IPS DF 6.9 (cell line): Measurements from ENCODE around the gene ZNHIT3.
"Not testable (repeated sequence)": the region's sequence is repeated elsewhere in the genome, so short reads cannot be mapped to it uniquely, and the experiment has no call there.

ENCODE experiments used
- DNase-seq: peaks from one replicate; pipeline ENCODE4 v3.0.0-alpha.2; 2013; ENCODE audit warnings: low read depth, low spot score
- H3K27ac ChIP-seq: one replicate; pipeline ENCODE4 v1.5.1; 2013; ENCODE audit warnings: low read length, control low read depth
- H3K27me3 ChIP-seq: 2 replicates; pipeline ENCODE4 v1.6.1; 2013; ENCODE audit warnings: mild to moderate bottlenecking, low read length; ENCODE audit not compliant: control insufficient read depth, insufficient read depth
- H3K36me3 ChIP-seq: 2 replicates; pipeline ENCODE4 v1.6.1; 2013; ENCODE audit warnings: low read length; ENCODE audit not compliant: control insufficient read depth, insufficient read depth
- H3K4me1 ChIP-seq: 2 replicates; pipeline ENCODE4 v1.6.1; 2013; ENCODE audit warnings: low read length; ENCODE audit not compliant: control insufficient read depth, insufficient read depth
- H3K4me3 ChIP-seq: 2 replicates; pipeline ENCODE4 v1.5.1; 2013; ENCODE audit warnings: mild to moderate bottlenecking, low read length
- H3K9me3 ChIP-seq: 2 replicates; pipeline ENCODE4 v1.6.1; 2013; ENCODE audit warnings: low read length, inconsistent platforms; ENCODE audit not compliant: control insufficient read depth, insufficient read depth
- WGBS: extraction: QIAGEN DNeasy Blood & Tissue Kit; methylation state at CpG from one replicate; pipeline ENCODE4 v1.1.7; 2013; ENCODE audit warnings: mixed read lengths, missing lambda C conversion rate; ENCODE audit not compliant: insufficient read length, insufficient coverage; 5-methylcytosine and 5-hydroxymethylcytosine counted together

ZNHIT3 gene

GRCh38 chr17:36484021-36484420, 2.5 kb upstream of the ZNHIT3 start:
- H3K36me3 ChIP-seq, H3K27ac ChIP-seq, H3K4me1 ChIP-seq, H3K27me3 ChIP-seq, DNase-seq, H3K9me3 ChIP-seq, H3K4me3 ChIP-seq: not testable (repeated sequence)
- WGBS: no CpG with 5 or more reads among the region's 7 CpGs

GRCh38 chr17:36485027-36485426, 1.5 kb upstream of the ZNHIT3 start:
- Histone ChIP-seq H3K4me3 (no peak overlapping the region), H3K9me3 (no peaks in the 10 kb centered on the region), H3K36me3 (no peaks in the 10 kb centered on the region), H3K4me1 (peaks cover 3% of the 10 kb centered on the region; the same call in 1 of the 2 replicates), H3K27ac (no peak overlapping the region), H3K27me3 (peaks cover 6% of the 10 kb centered on the region)
- no CpG with 5 or more reads among the region's 8 CpGs for WGBS
- no peak for DNase-seq

DNA sequence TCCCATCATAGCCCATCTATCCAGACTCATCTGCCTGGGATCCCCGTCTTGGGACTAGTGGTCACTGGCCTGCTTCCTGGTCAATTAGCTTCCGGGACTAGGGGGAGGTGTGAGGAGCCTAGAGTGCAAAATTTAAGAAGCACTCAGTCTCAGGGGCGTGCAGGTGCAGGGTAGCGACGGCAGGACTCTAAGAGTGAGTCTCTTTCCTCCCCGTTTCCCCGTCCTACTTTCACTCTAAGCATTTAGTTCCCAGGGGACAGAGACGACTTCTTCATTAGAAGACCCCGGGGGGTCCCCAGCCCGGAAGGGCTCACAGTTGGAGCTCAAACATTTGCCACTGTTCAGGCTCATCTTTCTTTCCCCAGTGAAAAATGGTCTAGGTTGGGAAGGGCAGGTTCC, 677 bp upstream of the ZNHIT3 start:
- no peak for DNase-seq

GRCh38 chr17:36493956-36494355, 7.5 kb downstream of the ZNHIT3 start:
- 100% methylated on average over 1 of the region's 1 CpG for WGBS
- DNase-seq: no peak
- H3K27me3 ChIP-seq: no peaks in the 10 kb centered on the region
- no peak overlapping the region for H3K27ac ChIP-seq
- H3K4me3 ChIP-seq: no peak overlapping the region
- no peaks in the 10 kb centered on the region for H3K9me3 ChIP-seq
- H3K36me3 ChIP-seq: peaks cover 20% of the 10 kb centered on the region
- no peaks in the 10 kb centered on the region for H3K4me1 ChIP-seq

More for the DNA sequence above, 677 bp upstream of the ZNHIT3 start:
- H3K27me3 ChIP-seq: peaks cover 6% of the 10 kb centered on the region
- peaks cover 3% of the 10 kb centered on the region; the same call in 1 of the 2 replicates for H3K4me1 ChIP-seq
- H3K36me3 ChIP-seq: no peaks in the 10 kb centered on the region
- H3K4me3 ChIP-seq: peak overlapping the region; percentile 71; the same call in 1 of the 2 replicates
- no CpG with 5 or more reads among the region's 10 CpGs for WGBS
- H3K27ac ChIP-seq: no peak overlapping the region
- H3K9me3 ChIP-seq: no peaks in the 10 kb centered on the region

GRCh38 chr17:36494674-36495073, 8.2 kb downstream of the ZNHIT3 start:
- H3K27ac ChIP-seq: no peak overlapping the region
- no peaks in the 10 kb centered on the region for H3K4me1 ChIP-seq
- no peak overlapping the region for H3K4me3 ChIP-seq
- peaks cover 20% of the 10 kb centered on the region for H3K36me3 ChIP-seq
- no peaks in the 10 kb centered on the region for H3K9me3 ChIP-seq
- DNase-seq: no peak
- WGBS: no CpG with 5 or more reads among the region's 5 CpGs
- no peaks in the 10 kb centered on the region for H3K27me3 ChIP-seq

DNA sequence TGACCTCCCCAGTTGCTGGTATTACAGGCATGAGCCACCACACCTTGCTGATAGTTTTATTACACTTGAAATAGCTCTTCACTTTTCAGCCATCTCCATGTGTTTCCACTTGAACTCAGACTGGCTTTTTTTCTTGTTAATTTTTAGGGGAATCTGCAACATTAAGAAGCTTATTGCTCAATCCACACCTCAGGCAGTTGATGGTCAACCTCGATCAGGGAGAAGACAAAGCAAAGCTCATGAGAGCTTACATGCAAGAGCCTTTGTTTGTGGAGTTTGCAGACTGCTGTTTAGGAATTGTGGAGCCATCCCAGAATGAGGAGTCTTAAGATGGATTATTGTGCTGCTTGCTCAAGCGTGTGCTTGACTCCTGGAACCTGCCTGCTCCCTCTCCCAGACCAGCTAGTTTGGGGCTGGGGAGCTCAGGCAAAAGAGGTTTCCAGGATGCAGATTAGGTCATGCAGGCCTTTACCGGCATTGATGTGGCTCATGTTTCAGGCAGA, 8.6 kb downstream of the ZNHIT3 start:
- Histone ChIP-seq H3K4me1 (no peaks in the 10 kb centered on the region), H3K27me3 (no peaks in the 10 kb centered on the region), H3K36me3 (peaks cover 20% of the 10 kb centered on the region), H3K27ac (no peak overlapping the region), H3K9me3 (no peaks in the 10 kb centered on the region), H3K4me3 (no peak overlapping the region)
- no peak for DNase-seq
- WGBS: no CpG with 5 or more reads among the region's 3 CpGs

DNA sequence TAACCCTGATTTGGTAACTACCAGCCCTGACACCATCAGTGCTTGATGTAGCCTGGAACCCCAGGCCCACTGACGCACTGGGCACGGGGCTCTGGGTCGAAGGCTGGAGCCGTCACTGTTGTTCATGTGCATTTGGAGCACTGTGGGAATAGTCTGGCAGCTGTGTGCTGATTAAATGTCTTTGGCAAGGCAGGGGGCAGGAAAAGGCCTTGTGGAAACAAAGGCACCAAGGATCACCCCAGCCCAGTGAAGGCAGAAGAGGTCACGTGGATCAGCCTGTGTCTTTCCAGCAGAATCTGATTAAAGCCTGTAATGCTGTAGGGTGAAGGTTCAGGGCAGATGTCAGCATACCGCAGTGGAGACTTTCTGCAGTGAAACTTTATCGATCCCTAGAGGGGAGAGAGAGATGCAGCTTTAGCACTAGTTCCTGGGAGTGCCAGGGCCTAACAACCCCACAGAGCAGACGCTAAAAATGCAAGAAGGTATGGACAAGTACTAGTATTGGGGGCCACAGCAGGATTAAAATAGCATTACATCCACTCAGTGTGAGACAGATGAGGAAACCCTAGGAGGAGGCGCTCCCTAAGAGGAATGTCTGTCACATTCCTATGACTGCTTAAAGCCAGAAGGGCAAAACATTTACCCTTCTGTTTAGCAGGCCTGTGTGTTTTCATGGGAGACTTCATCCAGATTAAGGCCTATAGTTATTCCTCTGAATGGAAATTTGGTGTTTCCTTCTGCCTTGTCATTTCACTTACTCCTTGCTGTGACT, 9.7 kb downstream of the ZNHIT3 start:
- no peak overlapping the region for H3K27ac ChIP-seq
- H3K9me3 ChIP-seq: no peaks in the 10 kb centered on the region
- no peaks in the 10 kb centered on the region for H3K27me3 ChIP-seq
- no peak for DNase-seq
- no CpG with 5 or more reads among the region's 9 CpGs for WGBS
- no peak overlapping the region for H3K4me3 ChIP-seq
- no peaks in the 10 kb centered on the region for H3K4me1 ChIP-seq
- H3K36me3 ChIP-seq: peaks cover 29% of the 10 kb centered on the region

GRCh38 chr17:36498155-36498554, 11.7 kb downstream of the ZNHIT3 start:
- peaks cover 36% of the 10 kb centered on the region for H3K36me3 ChIP-seq
- no peaks in the 10 kb centered on the region for H3K9me3 ChIP-seq

GRCh38 chr17:36498560-36499300, 12.2 kb downstream of the ZNHIT3 start:
- WGBS: no CpG with 5 or more reads among the region's 7 CpGs
- no peak for DNase-seq
- H3K36me3 ChIP-seq: peaks cover 38% of the 10 kb centered on the region

More at GRCh38 chr17:36498155-36498554, 11.7 kb downstream of the ZNHIT3 start:
- Histone ChIP-seq H3K27me3 (no peaks in the 10 kb centered on the region), H3K4me3 (no peak overlapping the region), H3K27ac (no peak overlapping the region), H3K4me1 (no peaks in the 10 kb centered on the region)
- no CpG with 5 or more reads among the region's 9 CpGs for WGBS
- no peak for DNase-seq

GRCh38 chr17:36500745-36501225, 14.3 kb downstream of the ZNHIT3 start:
- Histone ChIP-seq H3K27me3 (no peaks in the 10 kb centered on the region), H3K4me1 (no peaks in the 10 kb centered on the region), H3K9me3 (no peaks in the 10 kb centered on the region), H3K27ac (no peak overlapping the region), H3K4me3 (no peak overlapping the region), H3K36me3 (peaks cover 44% of the 10 kb centered on the region)
- no peak for DNase-seq
- no CpG with 5 or more reads among the region's 15 CpGs for whole genome bisulfite sequencing

More at GRCh38 chr17:36498560-36499300, 12.2 kb downstream of the ZNHIT3 start:
- Histone ChIP-seq H3K27me3 (no peaks in the 10 kb centered on the region), H3K27ac (no peak overlapping the region), H3K4me3 (no peak overlapping the region), H3K9me3 (no peaks in the 10 kb centered on the region), H3K4me1 (no peaks in the 10 kb centered on the region)
